SK-N-SH treated with all-trans-retinoic acid at 6 μM for 48 hours (cell line): Measurements from ENCODE around the gene SP140L.

ENCODE experiments used
- ARNTL ChIP-seq: fragments of 450-650 bp; formaldehyde crosslinking; IDR thresholded peaks from 2 replicates; pipeline ENCODE4 v1.5.0; 2020; ENCODE audit warnings: low read depth, mild to moderate bottlenecking, moderate library complexity, borderline replicate concordance
- PATZ1 ChIP-seq: fragments of 250-450 bp; sonication (Bioruptor Pico); IDR thresholded peaks from 2 replicates; pipeline ENCODE4 v1.8.0; 2020; ENCODE audit warnings: mild to moderate bottlenecking, moderate library complexity, borderline replicate concordance
- POU6F1 ChIP-seq: fragments of 250-450 bp; sonication (Bioruptor Pico); IDR thresholded peaks from 2 replicates; pipeline ENCODE4 v1.8.0; 2021; ENCODE audit warnings: low read depth, mild to moderate bottlenecking, moderate library complexity, borderline replicate concordance

- TF ChIP-seq ARNTL (CRISPR knock-in tag) = no peak
- TF ChIP-seq PATZ1 (CRISPR knock-in tag) = no peak
- no peak for TF ChIP-seq POU6F1 (CRISPR knock-in tag)
Measured at GRCh38 chr2:230425377-230425776, 98.4 kb downstream of the SP140L start.
